ENCODE data around the gene CORO2B. TPM values are rescaled to one million over a fixed set of nuclear protein-coding genes. Genes with fewer than 3 reads are reported as not detected.

Gene CORO2B
- total and polyA plus RNA-seq, 9 of the 15 experiments (the other 6 are each of a cell fraction or from before 2014, with no cell fraction given) = not detected

- no peak for DNase-seq (ENCODE audit: extremely low read depth in 1 of 4, low spot score in 3 of 4)
- H3K36me3 ChIP-seq (ENCODE audit: control insufficient read depth, insufficient read depth, low read length) = no peaks in the 10 kb centered on the region
- no peak overlapping the region for H2AFZ ChIP-seq (ENCODE audit: low read depth, low read length)
- peaks cover 4 to 5% of the 10 kb centered on the region in 2 experiments; a peak in 1 of 5 replicates for H3K27me3 ChIP-seq (ENCODE audit: control insufficient read depth in 2 of 2, insufficient read depth in 2 of 2, low read length in 2 of 2)
- no peak overlapping the region for H3K9ac ChIP-seq (ENCODE audit: insufficient read depth in 1 of 2, low read depth in 2 of 2, low read length in 2 of 2)
- H3K4me3 ChIP-seq = no peak overlapping the region
- BruUV-seq (replicated peaks) = no TSS peak
- POLR2A ChIA-PET = interaction anchor here (0.6 to 1.1 kb wide), 6 partner anchors 9 to 327 kb away, joined by 3 to 4 read pairs (median 4); no protein-coding TSS in a partner anchor
- no peak for ATAC-seq
- intact Hi-C loops (cut with micrococcal nuclease) (loop anchor here (1.0 to 10.0 kb wide), 3 partner anchors 124 to 375 kb away; no protein-coding TSS in a partner anchor), in situ Hi-C loops (cut with MboI) (loop anchor here (5.0 kb wide), 1 partner anchor 122 kb away; no protein-coding TSS in a partner anchor)
- peaks cover 13% of the 10 kb centered on the region for H4K20me1 ChIP-seq (replicated peaks; ENCODE audit: control insufficient read depth, insufficient read depth, low read length)
- H3K9me3 ChIP-seq (replicated peaks; ENCODE audit: control insufficient read depth, insufficient read depth, low read depth, low read length) = no peaks in the 10 kb centered on the region
- no peaks in the 10 kb centered on the region for H3K4me1 ChIP-seq (replicated peaks in 1 of 2; ENCODE audit: control insufficient read depth in 2 of 2, insufficient read depth in 2 of 2, low read length in 2 of 2)
- CTCF ChIA-PET (ENCODE audit: low intra/inter-chr PET ratio) = interaction anchor here (1.3 to 3.1 kb wide), 5 partner anchors 101 to 375 kb away, joined by 4 to 28 read pairs (median 8); no protein-coding TSS in a partner anchor
- H3K9me1 ChIP-seq (ENCODE audit: control insufficient read depth, insufficient read depth, low read length) = no peaks in the 10 kb centered on the region
- 16% methylated on average over 9 of the region's 9 CpGs for WGBS (ENCODE audit: insufficient coverage, low coverage, missing lambda C conversion rate)
- no peak for TF ChIP-seq SNAPC5 (CRISPR knock-in tag; IDR thresholded peaks at IDR 0.05)
- no peak for TF ChIP-seq ZNF764 (CRISPR knock-in tag; IDR thresholded peaks at IDR 0.05; ENCODE audit: low read depth)
- TF ChIP-seq NEUROD1 (IDR thresholded peaks at IDR 0.05; ENCODE audit: borderline replicate concordance, low read depth, low read length, partially characterized antibody) = no peak
- TF ChIP-seq RFX5 (IDR thresholded peaks at IDR 0.05; ENCODE audit: low read depth, low read length) = no peak
- TF ChIP-seq PHB2 (IDR thresholded peaks at IDR 0.05; ENCODE audit: low read depth) = no peak
- TF ChIP-seq HSF4 (CRISPR knock-in tag; IDR thresholded peaks at IDR 0.05; ENCODE audit: borderline replicate concordance) = no peak
- no peak for TF ChIP-seq ZBTB9 (CRISPR knock-in tag; IDR thresholded peaks at IDR 0.05)
- no peak for TF ChIP-seq ZSCAN32 (CRISPR knock-in tag; IDR thresholded peaks at IDR 0.05)
- no peak for TF ChIP-seq ZBTB8A (IDR thresholded peaks at IDR 0.05; ENCODE audit: partially characterized antibody)
- TF ChIP-seq NCOA4 (IDR thresholded peaks at IDR 0.05; ENCODE audit: partially characterized antibody) = no peak
- TF ChIP-seq ZNF77 (CRISPR knock-in tag; IDR thresholded peaks at IDR 0.05) = no peak
- no peak for TF ChIP-seq DIDO1 (tag; IDR thresholded peaks at IDR 0.05; ENCODE audit: low read depth)
- TF ChIP-seq FOXM1 (IDR thresholded peaks at IDR 0.05; ENCODE audit: low read depth) = no peak
- no peak for TF ChIP-seq FOXM1 (CRISPR knock-in tag; IDR thresholded peaks at IDR 0.05; ENCODE audit: low read depth)
- no peak for FAIRE-seq
- H3K79me2 ChIP-seq (ENCODE audit: control insufficient read depth, insufficient read depth, low read length) = no peaks in the 10 kb centered on the region
- no peak overlapping the region for H3K4me2 ChIP-seq (ENCODE audit: insufficient read depth, low read length)
- no peak overlapping the region for H3K27ac ChIP-seq (ENCODE audit: extremely low read depth, low read depth, low read length)
Measured at GRCh38 chr15:68550004-68550403, 28.8 kb upstream of the CORO2B start.

Measured in K562 (cell line).